ENCODE results near the gene FADD.

DNA sequence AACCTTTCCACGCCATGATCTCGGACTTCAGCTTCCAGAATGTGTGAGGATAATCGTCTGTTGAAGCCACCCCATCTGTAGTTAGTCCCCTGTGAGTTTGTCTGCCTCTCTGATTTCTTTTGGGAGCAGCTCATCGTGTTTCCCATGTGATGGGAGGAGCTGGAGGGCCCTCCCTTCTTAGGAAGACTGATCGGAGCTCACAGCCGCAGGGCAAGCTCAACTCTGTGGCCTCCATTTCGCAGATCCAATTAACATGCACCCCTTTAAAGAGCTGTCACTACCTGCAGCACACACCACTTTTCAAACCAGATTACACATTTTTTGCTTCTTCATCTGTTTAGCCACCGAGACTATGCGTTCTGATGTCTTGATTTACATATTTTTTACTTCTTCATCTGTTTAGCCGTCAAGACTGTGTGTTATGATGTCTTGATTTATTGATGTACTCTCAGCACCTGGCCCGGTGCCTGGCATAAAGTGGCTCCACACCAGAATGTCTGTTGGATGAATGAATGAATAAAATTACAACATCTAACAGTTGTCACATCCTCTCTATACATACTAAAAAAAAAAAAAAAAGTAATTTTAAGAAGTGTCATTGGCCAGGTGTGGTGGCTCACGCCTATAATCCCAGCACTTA lies 52.5 kb downstream of the FADD start:
- no peak for TF ChIP-seq TAF1 (IDR thresholded peaks at IDR 0.05; ENCODE audit: low read depth)
- TF ChIP-seq, protein P1, sequence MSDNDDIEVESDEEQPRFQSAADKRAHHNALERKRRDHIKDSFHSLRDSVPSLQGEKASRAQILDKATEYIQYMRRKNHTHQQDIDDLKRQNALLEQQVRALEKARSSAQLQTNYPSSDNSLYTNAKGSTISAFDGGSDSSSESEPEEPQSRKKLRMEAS (IDR thresholded peaks at IDR 0.05), result no peak
- TF ChIP-seq EP300 (IDR thresholded peaks at IDR 0.05; ENCODE audit: borderline replicate concordance), result no peak

All from Ishikawa (cell line).